HEK293T (cell line): ENCODE measurements around the gene SDHAF3.

Experiments
- CTCF ChIA-PET: fragments of 350-600 bp; formaldehyde crosslinking; extraction: SDS; loops from one replicate; lab custom pipeline; 2021; ENCODE audit warnings: antibody characterized with exemption, inconsistent platforms; lab: Yijun Ruan, JAX
- POLR2A ChIA-PET: fragments of 350-600 bp; formaldehyde crosslinking; extraction: SDS; loops from one replicate; lab custom pipeline; 2020; ENCODE audit warnings: antibody characterized with exemption, inconsistent platforms; lab: Yijun Ruan, JAX
- DNase-seq: peaks from one replicate; pipeline ENCODE4 v3.0.0; 2012; ENCODE audit warnings: mixed read lengths; ENCODE audit errors: extremely low spot score
- ARNT ChIP-seq: fragments of 450-650 bp; IDR thresholded peaks from 2 replicates; pipeline ENCODE4 v1.6.1; 2017; ENCODE audit warnings: mild to moderate bottlenecking
- BHLHE40 ChIP-seq: fragments of 450-650 bp; IDR thresholded peaks from 2 replicates; pipeline ENCODE4 v1.6.1; 2016; ENCODE audit warnings: mild to moderate bottlenecking, moderate library complexity, borderline replicate concordance
- CTBP1 ChIP-seq: fragments of 450-650 bp; IDR thresholded peaks from 2 replicates; pipeline ENCODE4 v1.6.1; 2016; ENCODE audit warnings: borderline replicate concordance
- ELF4 ChIP-seq: fragments of 450-650 bp; IDR thresholded peaks from 2 replicates; pipeline ENCODE4 v1.6.1; 2017; ENCODE audit warnings: antibody characterized with exemption
- FOXA1 ChIP-seq: fragments of 450-650 bp; IDR thresholded peaks from 2 replicates; pipeline ENCODE4 v1.6.1; 2016; ENCODE audit warnings: mild to moderate bottlenecking
- FOXK2 ChIP-seq: fragments of 450-650 bp; IDR thresholded peaks from 2 replicates; pipeline ENCODE4 v1.6.1; 2016; ENCODE audit warnings: mild to moderate bottlenecking
- FOXM1 ChIP-seq: fragments of 450-650 bp; IDR thresholded peaks from 2 replicates; pipeline ENCODE4 v1.6.1; 2017; ENCODE audit warnings: mild to moderate bottlenecking, borderline replicate concordance
- HDGF ChIP-seq: fragments of 450-650 bp; IDR thresholded peaks from 2 replicates; pipeline ENCODE4 v1.6.1; 2017; ENCODE audit warnings: antibody characterized with exemption, borderline replicate concordance
- L3MBTL2 ChIP-seq: fragments of 450-650 bp; conservative IDR thresholded peaks from 2 replicates; pipeline ENCODE4 v1.6.1; 2016; ENCODE audit warnings: mild to moderate bottlenecking
- LEF1 ChIP-seq: fragments of 450-650 bp; IDR thresholded peaks from 2 replicates; pipeline ENCODE4 v1.6.1; 2017; ENCODE audit warnings: mild to moderate bottlenecking, borderline replicate concordance
- NFRKB ChIP-seq: fragments of 450-650 bp; IDR thresholded peaks from 2 replicates; pipeline ENCODE4 v1.6.1; 2016; ENCODE audit warnings: mild to moderate bottlenecking, moderate library complexity
- PKNOX1 ChIP-seq: fragments of 450-650 bp; IDR thresholded peaks from 2 replicates; pipeline ENCODE4 v1.6.1; 2016
- SP1 ChIP-seq: fragments of 450-650 bp; IDR thresholded peaks from 2 replicates; pipeline ENCODE4 v1.6.1; 2017
- SUZ12 ChIP-seq: fragments of 450-650 bp; IDR thresholded peaks from 2 replicates; pipeline ENCODE4 v1.6.1; 2016; ENCODE audit warnings: mild to moderate bottlenecking
- TARDBP ChIP-seq: fragments of 450-650 bp; IDR thresholded peaks from 2 replicates; pipeline ENCODE4 v1.6.1; 2016
- ZNF384 ChIP-seq: fragments of 450-650 bp; IDR thresholded peaks from 2 replicates; pipeline ENCODE4 v1.6.1; 2016

SDHAF3 gene

GRCh38 chr7:97088364-97088763 lies 29.1 kb upstream of the SDHAF3 start:
- ChIA-PET CTCF (no interaction called here), POLR2A (no interaction called here)
- no peak for TF ChIP-seq ARNT
- no peak for TF ChIP-seq NFRKB
- TF ChIP-seq CTBP1 = no peak
- TF ChIP-seq TARDBP = no peak
- no peak for DNase-seq

- CTCF ChIA-PET = no interaction called here
- POLR2A ChIA-PET = no interaction called here
- no peak for DNase-seq
- TF ChIP-seq BHLHE40 (no peak), ELF4 (no peak), TARDBP (no peak), LEF1 (no peak), L3MBTL2 (no peak), FOXM1 (no peak), ZNF384 (no peak), ARNT (no peak)
Measured at GRCh38 chr7:97089771-97090170, 27.7 kb upstream of the SDHAF3 start.

GRCh38 chr7:97090761-97091353 lies 26.6 kb upstream of the SDHAF3 start:
- ChIA-PET CTCF (no interaction called here), POLR2A (no interaction called here)
- no peak for TF ChIP-seq ARNT
- no peak for TF ChIP-seq ELF4
- TF ChIP-seq CTBP1 = no peak
- no peak for DNase-seq

GRCh38 chr7:97094284-97094930 lies 23.1 kb upstream of the SDHAF3 start:
- ChIA-PET CTCF (interaction anchor here (0.6 kb wide), 1 partner anchor 100 kb away, joined by 3 read pairs; no protein-coding TSS in a partner anchor), POLR2A (interaction anchor here (1.1 kb wide), 1 partner anchor 22 kb away, joined by 4 read pairs; no protein-coding TSS in a partner anchor)
- TF ChIP-seq BHLHE40 (no peak), ARNT (no peak), HDGF (no peak), SUZ12 (no peak)

GRCh38 chr7:97096037-97096436 lies 21.5 kb upstream of the SDHAF3 start:
- TF ChIP-seq HDGF (no peak), SP1 (no peak), SUZ12 (no peak), PKNOX1 (no peak), BHLHE40 (no peak), TARDBP (no peak), ZNF384 (no peak), ARNT (no peak)
- DNase-seq = no peak
- POLR2A ChIA-PET = no interaction called here
- CTCF ChIA-PET = no interaction called here

More at GRCh38 chr7:97094284-97094930, 23.1 kb upstream of the SDHAF3 start:
- no peak for DNase-seq

GRCh38 chr7:97096661-97097060 lies 20.8 kb upstream of the SDHAF3 start:
- ChIA-PET POLR2A (no interaction called here), CTCF (no interaction called here)
- no peak for DNase-seq
- TF ChIP-seq HDGF (no peak), LEF1 (no peak), FOXK2 (no peak), SUZ12 (no peak), PKNOX1 (no peak), SP1 (no peak), BHLHE40 (no peak), CTBP1 (no peak), FOXA1 (no peak), TARDBP (no peak)

GRCh38 chr7:97104719-97105238 lies 12.7 kb upstream of the SDHAF3 start:
- ChIA-PET CTCF (interaction anchor here (0.6 to 2.1 kb wide), 7 partner anchors 74 to 743 kb away, joined by 3 to 7 read pairs (median 4); no protein-coding TSS in a partner anchor), POLR2A (interaction anchor here (1.4 kb wide), 1 partner anchor 13 kb away, joined by 6 read pairs; the partner anchor contains the start of gene SDHAF3)

More at GRCh38 chr7:97104719-97105238, 12.7 kb upstream of the SDHAF3 start:
- TF ChIP-seq L3MBTL2 (no peak), PKNOX1 (peak; percentile 41)
- DNase-seq = peak; percentile 79
